Measurements from ENCODE around the gene TTI1.

TTI1 gene

GRCh38 chr20:38033330-38034107 is at the start of gene TTI1, which contains the start of gene RPRD1B:
Gene TTI1 (minus strand): TSS chr20:38033456. CDS start chr20:38013816, 19,640 bp downstream.
Gene RPRD1B (plus strand): TSS chr20:38033746. CDS start chr20:38033948, 202 bp downstream.
- DNase-seq, result peak; percentile 88

DNA sequence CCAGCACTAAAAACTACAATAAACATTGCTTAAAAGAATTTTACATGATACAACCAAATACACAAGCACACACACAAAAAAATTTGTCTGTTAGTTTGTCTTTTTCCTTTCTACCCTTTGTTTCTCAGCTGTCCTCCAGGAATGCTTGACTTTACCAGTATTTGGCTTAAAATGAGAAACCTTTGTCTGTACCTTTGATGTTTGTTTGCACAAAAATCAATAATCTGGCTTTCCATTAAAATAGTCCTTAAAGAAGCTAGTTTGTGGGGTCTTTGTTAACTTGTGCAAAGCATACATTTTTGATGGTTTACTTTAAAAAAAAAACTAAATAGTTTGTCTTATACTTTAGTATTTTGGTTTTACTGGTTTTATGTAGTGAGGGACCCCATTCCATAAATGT is 49.6 kb upstream of the TTI1 start:
- DNase-seq, result no peak

- DNase-seq, result no peak
Observed at GRCh38 chr20:38081575-38081974, 48.3 kb upstream of the TTI1 start.

DNA sequence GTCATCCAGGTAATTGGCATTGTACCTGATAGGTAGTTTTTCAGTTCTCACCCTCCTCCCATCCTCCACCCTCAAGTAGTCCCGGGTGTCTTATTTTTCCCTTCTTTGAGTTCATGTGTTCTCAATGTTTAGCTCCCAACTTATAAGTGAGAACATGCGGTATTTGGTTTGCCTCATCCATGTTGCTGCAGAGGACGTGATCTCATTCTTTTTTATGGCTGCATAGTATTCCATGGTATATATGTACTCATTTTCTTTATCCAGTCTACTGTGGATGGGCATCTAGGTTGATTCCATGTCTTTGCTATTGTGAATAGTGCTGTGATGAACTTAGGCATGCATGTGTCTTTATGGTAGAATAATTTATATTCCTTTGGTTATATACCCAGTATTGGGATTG is 46.1 kb upstream of the TTI1 start:
- DNase-seq, result no peak

- DNase-seq, result no peak
Observed at GRCh38 chr20:38078084-38078483, 44.8 kb upstream of the TTI1 start.

- DNase-seq, result no peak
Observed at GRCh38 chr20:38076548-38076947, 43.3 kb upstream of the TTI1 start.

DNA sequence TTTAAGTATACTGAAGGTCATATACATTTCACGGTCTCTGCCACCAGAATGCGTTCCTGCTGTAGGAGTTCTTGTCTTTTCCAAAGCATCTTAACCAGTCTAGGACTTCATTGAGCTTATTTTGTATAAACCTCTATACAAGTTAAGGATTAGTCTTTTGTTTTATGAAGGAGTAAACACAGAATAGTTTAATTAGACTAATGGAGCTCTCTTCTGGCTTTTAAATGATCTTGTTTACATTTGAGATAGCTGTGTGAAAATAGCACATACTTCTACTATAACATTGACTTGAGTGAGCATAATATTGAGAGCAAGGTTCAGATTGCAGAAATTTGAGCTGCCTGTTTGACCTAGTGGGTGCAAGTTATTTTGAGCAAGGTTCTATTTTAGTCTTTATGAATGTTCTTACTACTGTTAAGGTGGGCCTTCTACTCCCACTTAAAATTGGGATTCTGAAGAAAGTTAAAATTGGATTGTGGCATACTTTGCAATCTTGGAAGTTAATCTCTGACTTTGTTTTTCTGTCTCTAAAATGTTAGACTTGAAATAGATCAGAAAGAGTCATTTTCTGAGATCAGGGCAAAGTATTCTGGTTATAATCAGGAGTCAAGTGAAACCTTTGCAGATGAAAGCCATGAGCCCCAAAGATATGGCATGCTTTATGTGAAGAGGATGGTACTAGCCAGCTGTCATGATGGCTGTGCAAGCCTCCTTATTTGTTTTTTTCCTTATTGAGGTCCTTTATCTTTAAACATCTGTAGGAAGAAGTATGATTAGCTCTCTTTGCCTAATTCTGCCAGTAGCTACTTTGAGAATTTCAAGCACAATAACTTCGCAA is 42.1 kb upstream of the TTI1 start:
- DNase-seq, result no peak

GRCh38 chr20:38073307-38074071 is 40.2 kb upstream of the TTI1 start:
- peak; percentile 79 for DNase-seq

- no peak for DNase-seq
Observed at GRCh38 chr20:38072898-38073297, 39.6 kb upstream of the TTI1 start.

- DNase-seq, result no peak
Observed at GRCh38 chr20:38067717-38068365, 34.6 kb upstream of the TTI1 start.

DNA sequence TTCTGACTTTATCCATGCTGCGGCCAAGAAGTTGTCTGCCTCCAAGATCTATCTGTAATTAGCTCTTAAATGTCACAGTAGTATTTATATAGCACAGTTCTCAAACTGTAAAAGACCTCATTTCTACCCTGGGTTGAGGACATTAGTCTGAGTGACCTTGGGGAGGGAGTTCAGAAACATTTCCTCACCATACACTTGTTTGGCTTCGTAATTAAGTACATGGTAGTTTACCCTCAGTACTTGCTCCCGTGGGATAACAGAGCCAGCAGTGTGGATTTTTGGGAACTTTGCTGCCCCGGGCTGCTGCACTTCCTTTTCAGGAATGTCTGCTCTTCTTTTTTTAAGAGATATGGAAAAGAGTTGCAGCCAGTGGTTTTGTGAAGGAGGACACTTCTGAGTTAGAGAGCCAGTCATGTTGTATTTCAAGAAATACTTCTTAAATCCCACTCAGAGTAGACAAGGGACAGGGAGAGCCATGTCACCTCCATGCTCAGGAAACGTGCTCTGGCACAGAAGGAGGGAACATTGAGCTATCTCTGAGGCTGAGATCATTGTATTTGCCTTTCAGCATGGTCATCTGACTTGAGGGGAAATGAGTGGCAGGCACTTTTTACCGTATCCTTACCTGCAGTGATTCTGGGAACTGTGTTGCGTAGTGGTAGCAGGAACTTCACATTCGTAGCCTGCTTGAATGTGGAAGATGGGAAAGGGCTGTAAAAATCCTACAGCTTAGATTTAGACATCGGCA is 33.9 kb upstream of the TTI1 start:
- no peak for DNase-seq

DNA sequence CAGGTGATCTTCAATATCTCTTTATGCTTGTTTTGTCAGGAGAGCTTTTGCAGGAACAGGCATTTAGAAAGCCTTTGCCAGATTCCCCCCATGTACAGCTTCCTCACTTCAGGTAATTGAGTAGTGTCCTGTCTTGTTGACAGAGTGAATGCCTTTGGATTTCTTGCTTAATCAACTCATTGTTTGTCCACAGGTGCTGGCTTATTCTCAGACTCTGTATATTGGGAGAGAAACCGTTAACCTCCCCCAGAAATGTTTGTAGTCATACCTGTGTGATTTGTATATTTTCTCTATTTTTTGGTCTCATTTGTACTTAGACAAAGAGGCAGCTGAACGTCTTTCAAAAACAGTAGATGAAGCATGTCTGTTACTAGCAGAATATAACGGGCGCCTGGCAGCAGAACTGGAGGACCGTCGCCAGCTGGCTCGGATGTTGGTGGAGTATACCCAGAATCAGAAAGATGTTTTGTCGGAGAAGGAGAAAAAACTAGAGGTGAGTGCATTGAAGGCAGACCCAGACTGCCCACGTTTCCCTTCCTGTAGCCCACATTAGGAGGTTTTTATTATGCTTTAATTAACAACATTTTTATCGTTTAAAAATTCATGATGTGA is 32.6 kb upstream of the TTI1 start:
- DNase-seq, result no peak

DNA sequence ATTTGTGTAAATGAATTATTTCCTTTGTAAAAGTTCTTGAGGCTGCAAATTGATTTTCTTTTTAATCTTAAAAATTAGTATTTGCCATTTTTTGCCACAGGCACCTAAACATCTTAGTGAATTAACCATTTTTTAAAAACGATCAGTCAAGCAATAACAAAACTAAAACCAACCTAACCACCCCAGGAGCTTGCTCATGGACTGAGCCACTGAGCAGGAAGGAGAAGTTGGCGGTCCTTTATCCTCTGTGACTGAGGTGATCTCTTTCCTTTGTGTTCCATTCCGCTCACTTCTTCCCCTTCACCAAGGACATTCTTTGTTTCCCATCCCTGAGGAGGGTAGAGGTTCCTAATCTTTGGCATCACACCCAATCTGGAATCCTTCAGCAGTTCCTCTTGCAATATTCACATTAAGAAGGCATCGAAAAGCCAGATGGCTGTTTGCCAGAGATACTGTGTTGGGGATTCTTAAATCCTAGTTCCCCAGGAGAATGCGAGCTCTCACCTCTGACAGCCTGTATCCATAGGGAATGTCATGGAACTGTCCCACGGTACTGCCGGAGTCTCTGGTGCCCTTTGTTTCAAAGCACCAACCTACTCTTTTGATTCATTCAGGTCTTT is 30.8 kb upstream of the TTI1 start:
- no peak for DNase-seq

DNA sequence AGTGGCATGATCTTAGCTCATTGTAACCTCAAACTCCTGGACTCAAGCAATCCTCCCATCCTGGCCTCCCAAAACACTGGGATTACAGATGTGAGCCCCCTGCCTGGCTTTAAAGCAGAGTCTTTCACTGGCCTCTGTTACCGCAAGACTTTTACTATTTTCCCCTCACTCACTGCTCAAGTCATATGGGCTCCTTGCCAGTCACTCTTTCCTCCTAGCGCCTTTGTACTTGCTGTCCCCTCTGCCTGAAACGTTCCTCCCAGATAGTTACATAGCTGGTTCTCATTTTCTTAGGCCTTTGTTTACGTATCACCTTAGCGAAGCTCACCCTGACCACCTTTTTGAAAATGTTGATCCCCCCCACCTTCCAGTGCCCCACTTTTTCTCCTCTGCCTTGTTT is 29.6 kb upstream of the TTI1 start:
- no peak for DNase-seq

- no peak for DNase-seq
Observed at GRCh38 chr20:38061109-38061508, 27.9 kb upstream of the TTI1 start.

- DNase-seq, result no peak
Observed at GRCh38 chr20:38060536-38060935, 27.3 kb upstream of the TTI1 start.

- DNase-seq, result no peak
Observed at GRCh38 chr20:38059832-38060231, 26.6 kb upstream of the TTI1 start.

DNA sequence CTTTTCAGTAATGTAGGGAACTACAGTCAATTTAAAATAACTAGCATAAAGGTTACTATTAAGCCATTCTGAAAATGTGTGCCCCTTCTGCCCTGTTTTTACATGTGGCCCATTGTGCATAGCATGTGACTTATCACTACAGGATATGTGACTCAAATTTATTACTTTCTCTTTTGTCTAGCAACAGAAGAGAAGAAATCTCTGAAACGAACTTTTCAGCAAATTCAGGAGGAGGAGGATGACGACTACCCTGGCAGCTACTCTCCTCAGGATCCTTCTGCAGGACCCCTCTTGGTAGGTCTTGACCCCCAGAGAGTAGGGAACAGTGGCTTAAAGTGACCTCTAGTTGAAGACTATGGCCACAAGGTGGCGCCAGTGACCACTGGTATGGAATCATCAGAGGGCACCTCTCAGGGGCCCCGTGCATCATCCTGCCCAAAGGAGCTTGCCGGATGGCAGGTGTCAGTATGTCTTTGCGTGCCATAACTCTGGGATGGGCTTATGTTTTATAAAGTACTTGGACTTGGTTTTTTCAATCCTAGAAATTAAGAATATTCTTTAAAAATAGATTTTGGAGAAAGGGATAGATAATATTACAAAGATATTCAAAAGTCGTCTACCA is 24.2 kb upstream of the TTI1 start:
- peak; percentile 22 for DNase-seq

DNA sequence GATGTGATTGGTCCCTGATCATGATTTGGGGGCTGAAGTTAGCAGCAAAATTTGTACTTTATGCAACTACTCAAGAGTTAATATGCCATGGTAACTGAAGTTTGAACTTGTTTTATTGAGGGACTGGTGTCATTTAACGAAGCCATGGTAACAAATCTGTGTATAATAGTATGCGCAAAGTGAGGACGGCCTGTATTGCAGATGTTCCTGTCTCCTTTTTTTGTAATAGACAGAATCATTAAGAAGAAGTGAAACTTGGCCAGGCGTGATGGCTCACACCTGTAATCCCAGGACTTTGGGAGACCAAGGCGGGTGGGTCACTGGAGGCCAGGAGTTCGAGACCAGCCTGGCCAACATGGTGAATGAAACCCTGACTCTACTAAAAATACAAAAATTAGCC is 22.6 kb upstream of the TTI1 start:
- no peak for DNase-seq

- DNase-seq, result no peak
Observed at GRCh38 chr20:38055294-38055693, 22.0 kb upstream of the TTI1 start.

GRCh38 chr20:38054647-38055046 is 21.4 kb upstream of the TTI1 start:
- no peak for DNase-seq

Data from NCI-H226 (cell line).